ENCODE data around the gene HPSE2.

HPSE2 gene

DNA sequence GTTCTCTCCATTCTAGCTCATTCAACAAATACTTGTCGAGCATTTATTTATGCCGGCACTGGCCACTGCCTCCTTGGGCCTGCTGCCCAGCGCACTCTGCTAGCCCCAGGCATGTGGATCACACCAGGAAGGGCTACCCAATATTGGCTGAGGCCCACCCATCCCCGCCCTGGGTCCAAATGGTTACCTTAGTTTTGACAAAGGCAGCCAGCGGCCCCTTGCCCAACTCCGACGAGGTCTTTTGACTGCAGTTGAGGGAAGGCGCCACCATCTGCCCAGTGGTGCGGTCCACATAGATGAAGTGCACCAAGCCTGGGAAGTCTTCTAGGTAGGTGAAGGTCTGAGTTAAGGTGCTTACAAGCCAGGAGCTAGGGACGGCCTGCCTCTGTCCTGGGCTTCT lies 813.5 kb downstream of the HPSE2 start:
- DNase-seq = no peak

DNA sequence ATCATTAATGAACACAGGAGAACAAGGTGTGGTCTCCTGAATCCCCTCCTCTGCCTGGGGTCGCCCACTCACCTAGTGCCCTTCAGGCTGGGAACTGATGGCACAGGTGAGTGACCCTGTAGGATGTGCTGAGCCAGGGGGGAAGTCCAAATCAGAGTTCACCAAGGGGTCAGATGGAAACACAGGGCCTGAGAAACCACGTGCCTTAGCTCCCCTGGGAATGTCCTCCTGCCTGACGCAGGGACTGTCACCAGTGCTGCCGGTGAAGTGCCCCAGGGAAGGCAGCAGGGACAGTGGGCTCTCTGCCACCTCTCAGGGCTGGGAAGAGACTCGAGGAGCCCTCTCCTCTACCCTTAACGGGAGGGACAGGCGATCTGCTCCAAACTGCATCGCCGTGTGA lies 814.9 kb downstream of the HPSE2 start:
- no peak for DNase-seq

DNA sequence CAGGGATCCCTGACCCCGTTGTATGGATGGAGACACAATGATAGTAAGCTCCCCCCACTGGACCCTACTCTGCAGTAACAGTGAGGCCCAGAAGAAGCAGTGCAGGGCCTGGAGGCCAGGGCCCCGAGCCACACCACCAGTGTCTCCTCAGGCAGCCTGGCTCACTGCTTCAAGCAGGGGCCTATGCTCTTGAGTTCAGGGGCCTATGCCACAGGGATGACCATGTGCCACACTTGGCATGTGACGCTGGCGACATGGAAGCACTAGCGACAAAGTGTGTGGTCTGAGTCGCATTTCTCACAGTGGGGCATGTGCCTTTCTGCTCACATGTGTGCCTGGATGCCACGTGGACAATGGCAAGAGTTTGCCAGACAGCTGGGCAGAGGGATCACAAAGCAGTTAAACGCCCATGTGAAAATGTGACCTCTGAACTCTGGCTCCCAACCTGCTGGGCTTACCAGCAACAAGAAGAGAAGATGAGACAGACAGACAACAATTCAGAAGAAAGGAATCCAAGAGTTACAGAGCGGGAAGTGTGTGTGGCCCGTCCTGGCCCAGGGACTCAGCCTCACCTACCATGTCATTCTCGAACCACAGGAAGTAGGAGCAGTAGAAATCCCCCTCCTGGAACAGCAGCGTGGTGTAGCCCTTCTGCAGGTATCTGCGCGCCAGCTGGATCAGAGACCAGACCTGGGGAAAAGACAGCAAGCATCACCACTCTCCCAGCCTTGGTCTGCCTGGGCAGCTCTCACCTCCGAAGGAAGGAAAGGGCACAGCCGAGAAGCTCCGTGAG lies 816.0 kb downstream of the HPSE2 start:
- DNase-seq = no peak

DNA sequence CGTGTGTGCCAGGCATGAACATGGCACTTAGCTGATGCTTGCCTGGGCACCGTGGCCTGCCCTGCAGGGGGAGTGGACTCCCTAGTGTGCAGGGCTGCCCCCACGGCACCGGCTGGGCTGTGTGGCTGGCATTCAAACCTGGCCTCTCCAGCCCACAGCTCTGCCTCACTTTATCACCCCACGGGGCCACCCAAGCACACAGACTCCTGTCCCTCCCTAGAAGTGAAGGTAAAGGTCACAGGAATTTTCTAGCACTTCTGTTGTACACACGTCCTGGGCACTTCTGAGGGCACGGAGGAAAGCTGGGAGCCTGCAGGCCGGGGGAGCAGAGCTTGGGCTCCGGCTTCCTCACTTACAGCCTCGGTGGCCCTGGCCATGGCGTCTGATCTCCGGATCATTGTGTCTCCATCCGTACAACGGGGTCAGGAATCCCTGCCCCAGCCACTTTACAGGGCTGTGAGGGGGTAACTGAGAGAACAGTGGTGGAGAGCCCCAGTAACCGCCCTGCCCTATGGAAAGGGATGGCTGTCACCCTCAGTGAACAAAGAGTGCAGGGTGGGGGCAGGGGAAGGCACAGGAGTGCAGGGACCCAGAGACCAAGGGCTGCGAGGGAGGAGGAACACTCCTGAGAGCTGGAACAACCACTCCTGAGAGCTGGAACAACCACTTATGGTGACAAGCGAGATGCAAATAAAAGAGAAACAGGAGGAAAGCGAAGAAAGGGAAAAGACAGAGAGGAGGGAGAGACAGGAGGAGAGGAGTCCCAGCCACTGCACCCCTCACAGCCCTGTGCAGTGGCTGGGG lies 816.8 kb downstream of the HPSE2 start:
- DNase-seq = no peak

DNA sequence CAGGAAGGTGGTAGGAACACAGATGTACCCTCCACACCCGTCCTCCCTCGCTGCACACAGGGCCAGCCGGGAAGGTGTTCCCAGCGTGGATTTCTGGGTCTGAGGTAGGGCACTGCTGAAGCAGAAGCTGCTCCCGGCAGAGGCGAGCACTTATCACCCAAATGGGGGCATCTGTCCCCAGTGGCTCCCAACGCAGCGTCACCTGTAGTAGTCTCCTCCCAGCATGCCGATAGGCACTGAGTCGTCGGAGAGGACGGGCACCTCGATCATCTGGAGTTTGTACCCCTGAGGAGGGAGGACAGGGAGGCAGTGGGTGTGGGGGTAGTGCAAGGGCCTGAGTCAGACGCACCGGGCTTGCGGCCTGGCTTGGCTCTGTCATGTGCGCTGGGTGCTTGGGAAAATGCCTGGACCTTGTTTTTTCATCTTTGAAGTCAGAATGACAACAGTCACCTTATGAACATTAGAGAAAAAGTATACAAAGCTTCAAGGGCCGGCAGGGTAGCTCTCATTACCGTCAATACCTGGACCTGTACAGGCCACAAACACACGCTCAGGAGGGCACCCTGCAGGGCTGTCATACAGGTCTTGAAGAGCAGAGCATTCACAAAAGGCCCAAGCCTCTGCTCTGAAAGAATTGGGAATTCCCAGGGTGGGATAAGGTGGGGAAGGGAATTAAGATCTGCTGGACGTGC lies 817.5 kb downstream of the HPSE2 start:
- DNase-seq = no peak

DNA sequence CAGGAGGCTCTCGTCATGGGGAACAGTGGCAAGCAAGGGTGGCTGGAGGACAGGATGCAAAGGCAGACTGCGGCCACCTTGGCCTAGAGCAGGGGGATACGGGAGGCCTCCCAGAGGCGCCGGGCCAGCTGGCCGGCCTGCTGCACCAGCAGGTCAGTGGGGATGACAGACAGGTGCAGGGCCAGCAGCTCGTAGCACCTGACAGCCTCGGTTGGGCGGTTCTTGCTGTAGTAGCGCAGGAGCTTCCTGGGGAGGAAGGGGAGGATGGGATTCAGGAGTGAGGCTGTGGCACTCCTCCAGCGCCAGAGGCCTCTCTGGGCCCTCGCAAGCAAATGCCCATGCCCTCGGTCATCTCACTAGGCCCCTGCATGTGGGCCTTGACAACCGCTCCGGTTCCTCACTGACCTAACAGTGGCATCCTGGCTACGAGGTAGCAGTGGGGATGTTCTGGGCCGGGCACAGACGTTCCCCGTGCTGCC lies 818.1 kb downstream of the HPSE2 start:
- DNase-seq = no peak

DNA sequence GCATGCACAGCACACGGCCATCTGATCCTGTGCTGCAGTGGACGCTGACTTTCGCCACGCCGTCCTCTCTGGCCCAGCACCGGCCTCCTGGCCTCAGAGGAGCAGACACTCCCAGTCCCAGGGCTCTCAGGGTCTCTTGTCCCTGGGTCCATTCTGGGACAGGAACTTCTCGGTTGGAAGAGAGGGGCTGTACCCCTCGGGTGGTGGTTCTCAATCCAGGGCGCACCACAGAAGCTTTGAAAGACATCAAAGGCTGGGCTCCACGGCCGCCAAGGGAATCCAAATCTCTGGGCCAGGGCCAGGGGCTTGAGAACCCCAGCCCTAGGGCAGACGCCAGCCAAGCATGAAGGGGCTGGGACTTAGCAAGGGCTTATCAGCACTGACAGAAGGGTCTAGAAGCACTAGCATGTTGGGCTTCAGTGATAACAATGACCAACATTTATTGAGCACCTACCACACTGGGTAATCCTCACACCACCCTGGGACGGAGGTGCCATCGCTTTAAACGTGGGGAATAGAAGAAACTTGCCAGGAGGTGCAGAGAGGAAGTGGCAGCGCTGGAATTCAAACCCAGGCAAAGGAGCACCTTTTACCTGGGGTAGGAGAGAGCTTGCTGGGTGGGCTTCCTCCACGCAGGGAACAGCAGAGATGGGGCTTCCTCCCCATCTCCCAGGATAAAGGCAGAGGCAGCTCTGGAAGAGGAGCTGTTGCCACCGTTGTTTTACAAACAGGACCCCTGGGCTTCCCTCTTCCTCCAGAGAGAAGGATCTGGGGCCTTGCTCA lies 818.9 kb downstream of the HPSE2 start:
- DNase-seq = no peak

DNA sequence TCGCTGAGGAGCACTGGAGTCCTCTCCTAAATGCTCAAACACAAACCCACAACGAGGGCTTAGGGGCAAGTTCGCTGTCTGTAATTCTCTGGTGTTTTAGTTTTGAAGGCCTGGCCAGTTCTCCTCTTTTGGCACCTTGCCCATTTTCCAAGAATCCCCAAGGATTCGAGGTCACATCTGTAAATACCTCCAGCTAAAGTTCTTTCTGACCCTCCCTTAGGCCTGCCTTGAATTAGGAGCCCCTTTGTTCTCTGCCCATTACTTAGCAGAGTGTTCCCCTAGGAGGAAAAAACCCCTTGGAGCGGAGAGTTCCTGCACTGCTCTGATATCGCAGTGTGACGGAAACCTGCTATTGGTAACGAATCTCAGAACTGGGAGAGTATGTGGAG lies 819.9 kb downstream of the HPSE2 start:
- no peak for DNase-seq

DNA sequence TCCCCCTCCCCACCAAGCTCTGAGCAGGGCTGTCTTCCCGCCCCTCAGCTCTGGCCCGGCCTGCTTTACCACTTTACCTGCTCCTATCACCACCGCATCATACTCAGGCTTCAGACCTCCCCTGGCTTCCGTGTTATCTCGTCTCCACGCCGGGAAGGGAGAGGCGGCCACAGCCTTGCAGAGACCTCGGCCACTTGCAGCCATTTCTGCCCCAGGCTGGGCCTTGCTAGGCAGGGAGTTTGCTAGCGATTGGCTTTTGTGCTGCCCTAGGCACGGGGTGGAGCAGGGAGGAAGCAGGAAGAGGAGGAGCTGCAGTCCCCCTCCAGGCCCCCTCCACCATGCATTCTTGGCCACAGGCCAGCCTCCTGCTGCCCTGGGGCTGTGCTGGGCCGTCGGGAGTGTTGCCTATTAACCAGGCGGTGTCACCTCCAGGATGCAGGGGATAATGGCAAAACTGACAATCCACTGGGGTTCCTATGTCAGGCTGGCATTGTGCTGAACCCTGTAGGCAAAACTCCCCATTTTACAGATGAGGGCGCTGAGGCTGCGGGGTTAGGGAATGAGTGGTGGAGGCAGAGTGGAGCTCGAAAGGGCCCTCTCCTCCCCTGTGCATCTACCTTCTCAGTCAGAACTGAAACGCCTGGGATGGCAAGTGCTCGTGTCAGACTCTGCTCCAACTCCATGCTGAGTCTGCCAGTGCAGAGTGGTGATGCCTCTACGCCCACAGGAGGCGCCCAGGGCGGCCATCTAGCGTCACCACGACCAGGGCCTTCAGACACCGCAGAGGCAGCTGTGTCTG lies 820.5 kb downstream of the HPSE2 start, which contains the start of gene PYROXD2:
Gene PYROXD2, minus strand, starts transcription at position 251 of the 799 bp plus-strand sequence. Its CDS starts 47 bp downstream, at position 204.
- DNase-seq = peak; percentile 87

DNA sequence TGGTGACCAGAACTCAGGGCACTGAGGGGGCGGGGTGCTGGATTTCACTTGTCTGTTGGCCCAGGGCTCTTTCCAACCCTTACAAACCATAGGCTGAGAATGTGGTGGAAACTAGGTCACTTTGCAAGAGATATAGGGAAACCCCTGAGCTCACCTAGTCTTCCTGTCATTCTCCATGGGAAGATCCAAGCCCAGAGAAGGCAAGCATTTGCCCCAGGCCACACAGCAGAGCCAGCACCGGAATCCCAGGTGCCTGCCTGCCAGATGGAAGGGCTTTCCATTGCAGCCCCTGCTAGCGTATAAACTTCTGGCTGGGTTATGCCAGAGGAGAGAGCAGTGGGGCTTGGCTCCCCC lies 821.1 kb downstream of the HPSE2 start:
- DNase-seq = no peak

DNA sequence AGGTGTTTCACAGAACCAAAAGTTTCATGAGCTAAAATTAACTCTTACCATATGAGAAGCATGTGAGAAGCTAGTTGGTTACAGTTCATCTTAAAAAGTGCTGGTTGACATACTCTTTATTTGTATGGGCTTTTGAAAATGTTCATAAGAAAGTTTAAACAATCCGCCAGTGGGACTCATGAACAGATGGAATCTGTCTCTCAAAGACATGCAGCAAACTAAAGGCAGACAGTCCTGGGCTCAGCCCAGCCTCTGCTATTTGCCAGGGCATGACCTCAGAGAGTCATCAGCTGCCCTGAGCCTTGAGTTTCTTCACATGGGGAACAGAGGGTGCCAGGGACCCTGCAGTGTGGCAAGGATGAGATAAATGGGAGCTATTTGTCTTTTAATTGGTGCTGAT lies 823.9 kb downstream of the HPSE2 start:
- DNase-seq = peak; percentile 53

DNA sequence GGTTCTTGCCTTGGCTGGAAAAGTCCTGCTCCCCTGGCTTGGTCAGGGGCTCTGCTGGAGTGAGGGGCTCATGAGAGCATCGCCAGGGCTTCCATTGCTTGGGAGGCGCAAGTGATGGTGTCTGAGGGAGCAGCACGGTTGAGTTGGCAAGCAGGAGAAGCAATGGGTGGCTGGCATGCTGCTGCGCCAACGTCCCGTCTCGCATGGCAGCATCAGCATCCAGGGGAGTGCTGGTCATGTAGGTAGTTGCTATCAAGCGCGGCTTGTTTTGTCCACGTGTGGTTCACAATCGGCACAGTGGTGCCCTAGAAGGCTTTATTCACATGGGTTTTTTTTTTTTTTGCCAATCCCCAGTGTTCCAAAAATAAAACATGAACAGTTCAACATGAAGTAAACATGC lies 824.5 kb downstream of the HPSE2 start:
- no peak for DNase-seq

DNA sequence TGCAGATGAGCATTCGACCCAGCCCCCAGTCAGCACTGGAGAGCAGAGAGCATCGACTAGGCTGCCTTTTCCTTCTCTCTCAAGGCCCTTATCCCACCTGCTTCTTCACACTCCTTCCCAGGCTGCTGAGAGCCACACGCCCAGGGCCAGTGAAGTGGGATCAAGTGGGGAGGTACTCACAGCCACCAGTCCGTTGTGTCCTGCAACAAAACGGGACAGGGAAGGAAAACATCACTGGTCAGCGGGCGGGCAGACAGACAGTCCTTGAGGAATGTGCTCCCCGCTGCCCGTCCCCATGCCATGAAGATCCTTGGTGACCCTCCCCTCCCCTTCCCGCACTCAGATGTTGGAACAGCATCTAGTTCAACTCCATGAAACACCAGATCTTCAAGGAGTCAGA lies 824.9 kb downstream of the HPSE2 start:
- no peak for DNase-seq

DNA sequence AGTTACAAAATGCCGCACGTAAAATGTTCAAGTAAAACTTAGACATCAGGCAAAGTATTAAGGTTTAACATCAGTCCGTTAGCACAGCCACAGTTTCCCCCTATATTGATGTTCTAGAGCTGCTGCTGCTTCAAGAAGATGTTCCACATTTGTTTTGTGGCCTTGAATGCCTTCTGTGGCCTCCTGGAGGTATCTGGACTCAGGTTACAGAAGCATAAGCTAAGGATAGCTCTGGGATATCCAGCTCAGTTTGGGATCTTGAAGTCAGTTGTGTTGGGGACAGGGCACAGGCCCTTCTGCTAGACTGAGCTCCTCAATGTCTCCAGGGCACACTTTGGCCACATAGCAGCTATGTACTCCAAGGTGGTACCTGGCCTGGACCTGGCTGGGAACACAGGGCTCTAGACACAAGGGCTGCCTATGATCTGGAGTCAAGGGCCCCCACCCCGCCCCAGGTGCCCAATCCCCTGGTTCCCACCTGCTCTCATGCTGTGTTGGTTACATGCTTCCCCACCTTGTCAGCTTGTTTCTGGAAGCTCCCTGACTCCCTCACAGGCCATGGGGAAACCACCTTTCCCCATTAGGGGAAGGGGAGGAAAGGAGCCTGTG lies 825.4 kb downstream of the HPSE2 start:
- DNase-seq = no peak

DNA sequence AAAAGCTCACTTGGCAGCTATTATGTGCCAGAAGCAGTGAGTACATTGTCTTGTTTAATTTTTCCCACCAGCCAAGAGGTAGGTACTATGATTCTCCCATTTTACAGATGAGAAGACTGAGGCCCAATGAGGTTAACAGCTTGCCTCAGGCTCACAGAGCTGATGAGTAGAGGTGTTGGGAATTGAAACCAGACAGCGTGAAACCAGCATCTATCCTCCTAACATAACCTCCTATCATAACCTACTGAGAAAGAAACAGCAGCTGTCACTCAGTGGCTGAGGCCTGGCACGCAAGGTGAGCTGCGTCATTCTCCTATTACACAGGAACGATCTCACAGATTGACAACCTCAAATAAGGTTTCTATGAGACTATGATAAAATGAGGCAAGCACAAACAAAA lies 826.9 kb downstream of the HPSE2 start:
- DNase-seq = no peak

DNA sequence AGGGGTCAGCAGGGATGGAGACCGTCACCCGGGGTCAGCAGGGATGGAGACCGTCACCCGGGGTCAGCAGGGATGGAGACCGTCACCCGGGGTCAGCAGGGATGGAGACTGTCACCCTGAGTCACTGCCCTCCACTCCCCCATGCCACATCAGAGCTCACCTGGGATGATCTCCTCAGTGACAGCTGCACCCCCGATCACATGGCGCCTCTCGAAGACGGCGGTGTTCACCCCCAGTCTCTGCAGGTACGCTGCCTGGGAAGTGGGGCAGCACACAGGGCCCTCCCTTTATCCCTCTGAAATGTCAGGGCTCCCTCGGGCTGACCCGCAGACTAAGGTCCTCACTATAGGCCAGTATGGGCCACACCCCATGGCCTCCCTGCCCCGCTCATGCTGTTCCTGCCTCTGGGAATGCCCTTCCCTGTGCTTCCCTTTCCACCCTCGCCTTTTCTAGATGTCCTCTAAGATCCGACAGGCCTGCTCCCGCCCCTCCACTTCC lies 827.9 kb downstream of the HPSE2 start:
- no peak for DNase-seq
